HepG2 (cell line): ENCODE data around the gene LCN1. TPM values are rescaled to one million over a fixed set of nuclear protein-coding genes. Genes with fewer than 3 reads are reported as not detected.

ENCODE experiments used
- ATAC-seq: fragments of 200-7000 bp; cut with Tn5 transposase; 3 replicates; pipeline ENCODE4 v1.9.1; 2020; ENCODE audit warnings: mild to moderate bottlenecking, moderate library complexity
- BruUV-seq: library from RNA; stranded (reverse); fragments of 400-500 nt; replicated peaks from 2 replicates; lab custom pipeline; 2021; lab: Mats Ljungman, UMichigan
- CTCF ChIA-PET: fragments of 300-600 bp; formaldehyde crosslinking; extraction: SDS; loops from one replicate; lab custom pipeline; 2021; ENCODE audit warnings: low total read pairs, inconsistent platforms, low intra/inter-chr PET ratio; lab: Yijun Ruan, JAX
- POLR2A ChIA-PET: fragments of 350-600 bp; sonication (Branson Sonifier 250); formaldehyde crosslinking; loops from one replicate; lab custom pipeline; 2020; ENCODE audit warnings: antibody characterized with exemption, inconsistent platforms; lab: Yijun Ruan, JAX
- DNase-seq: peaks from one replicate; pipeline ENCODE4 v3.0.0-alpha.2; 2015; ENCODE audit warnings: low spot score
- FAIRE-seq: peaks from 3 replicates; lab custom pipeline; 2011; peaks lifted over from hg19 to GRCh38; lab: Jason Lieb, UNC
- H2AFZ ChIP-seq: one replicate; pipeline ENCODE4 v1.6.1; 2011; ENCODE audit warnings: low read length, inconsistent platforms
- H3K27ac ChIP-seq: fragments of 300-600 bp; 3 replicates; pipeline ENCODE4 v1.8.0; 2011; ENCODE audit warnings: mixed run types, mild to moderate bottlenecking, mixed read lengths, low read length, inconsistent platforms; ENCODE audit not compliant: insufficient read depth; ENCODE audit errors: extremely low read length
- H3K27me3 ChIP-seq, 2 experiments: fragments of 200-600 bp in 1 of 2; 2 replicates in 1 of 2; 3 replicates in 1 of 2; pipeline versions ENCODE4 v1.6.0 to v1.8.0; 2011; ENCODE audit warnings: low read length in 2 of 2, mild to moderate bottlenecking in 2 of 2, moderate library complexity in 2 of 2, inconsistent platforms in 1 of 2; ENCODE audit not compliant: insufficient read depth in 2 of 2, control insufficient read depth in 1 of 2
- H3K36me3 ChIP-seq, 2 experiments: fragments of 200-600 bp in 1 of 2; replicated peaks in 1 of 2; 2 replicates in 1 of 2; 3 replicates in 1 of 2; pipeline versions ENCODE4 v1.5.1 to v1.8.0; 2011; ENCODE audit warnings: low read length in 2 of 2, inconsistent platforms in 1 of 2; ENCODE audit not compliant: insufficient read depth in 2 of 2, control insufficient read depth in 1 of 2
- H3K4me1 ChIP-seq: 2 replicates; pipeline ENCODE4 v1.5.1; 2012; ENCODE audit warnings: low read length, inconsistent platforms; ENCODE audit not compliant: insufficient read depth
- H3K4me2 ChIP-seq: 2 replicates; pipeline ENCODE4 v1.6.0; 2011; ENCODE audit warnings: low read depth, low read length, inconsistent platforms
- H3K4me3 ChIP-seq, 3 experiments: fragments of 200-600 bp in 1 of 3; sonication (generic), shearing (Covaris generic) in 1 of 3; replicated peaks in 1 of 3; 2 replicates each; pipeline ENCODE4 v1.5.1; 2011 to 2016; ENCODE audit warnings: low read length in 3 of 3, inconsistent platforms in 2 of 3, low read depth in 2 of 3, mild to moderate bottlenecking in 2 of 3, control low read depth in 1 of 3, mixed read lengths in 1 of 3; ENCODE audit not compliant: insufficient read depth in 1 of 3
- H3K79me2 ChIP-seq: one replicate; pipeline ENCODE4 v1.6.1; 2011; ENCODE audit warnings: low read length, inconsistent platforms; ENCODE audit not compliant: insufficient read depth
- H3K9ac ChIP-seq: 2 replicates; pipeline ENCODE4 v1.6.0; 2011; ENCODE audit warnings: mild to moderate bottlenecking, low read depth, low read length, inconsistent platforms; ENCODE audit not compliant: insufficient read depth
- H3K9me3 ChIP-seq: 2 replicates; pipeline ENCODE4 v1.5.1; 2012; ENCODE audit warnings: mild to moderate bottlenecking, low read length
- H4K20me1 ChIP-seq: 2 replicates; pipeline ENCODE4 v1.6.0; 2011; ENCODE audit warnings: inconsistent platforms, mild to moderate bottlenecking, low read length, moderate library complexity; ENCODE audit not compliant: insufficient read depth
- HOXA3 ChIP-seq: sonication (generic); formaldehyde crosslinking; IDR thresholded peaks from 2 replicates; pipeline ENCODE4 v1.5.0; 2020; ENCODE audit warnings: missing genetic modification reagents
- IKZF1 ChIP-seq: fragments of 450-650 bp; IDR thresholded peaks from 2 replicates; pipeline ENCODE4 v1.7.1; 2016
- IRX3 ChIP-seq: sonication (generic); formaldehyde crosslinking; IDR thresholded peaks from 2 replicates; pipeline ENCODE4 v1.8.1; 2023; ENCODE audit warnings: mild to moderate bottlenecking, low read depth, missing genetic modification reagents, borderline replicate concordance
- MAF1 ChIP-seq: sonication (generic); formaldehyde crosslinking; IDR thresholded peaks from 2 replicates; pipeline ENCODE4 v1.5.0; 2020; ENCODE audit warnings: missing genetic modification reagents, borderline replicate concordance
- PCBP1 ChIP-seq: fragments of 200-400 bp; formaldehyde crosslinking; IDR thresholded peaks from 2 replicates; pipeline ENCODE4 v1.6.1; 2017; ENCODE audit warnings: mild to moderate bottlenecking, low read depth, low read length, borderline replicate concordance
- RORA ChIP-seq: sonication (generic); formaldehyde crosslinking; IDR thresholded peaks from 2 replicates; pipeline ENCODE4 v1.5.0; 2020; ENCODE audit warnings: mild to moderate bottlenecking, missing genetic modification reagents, moderate library complexity
- SCMH1 ChIP-seq: sonication (generic); formaldehyde crosslinking; IDR thresholded peaks from 2 replicates; pipeline ENCODE4 v1.9.0; 2021; ENCODE audit warnings: missing genetic modification reagents, mild to moderate bottlenecking, borderline replicate concordance
- ZNF160 ChIP-seq: sonication (generic); formaldehyde crosslinking; IDR thresholded peaks from 2 replicates; pipeline ENCODE4 v1.8.0; 2022; ENCODE audit warnings: mild to moderate bottlenecking, inconsistent platforms, missing genetic modification reagents
- ZNF230 ChIP-seq: sonication (generic); formaldehyde crosslinking; IDR thresholded peaks from 2 replicates; pipeline ENCODE4 v1.4.0; 2020; ENCODE audit warnings: mild to moderate bottlenecking, missing genetic modification reagents
- ZNF367 ChIP-seq: sonication (generic); formaldehyde crosslinking; IDR thresholded peaks from 2 replicates; pipeline ENCODE4 v1.4.0; 2020; ENCODE audit warnings: missing genetic modification reagents, borderline replicate concordance
- ZNF572 ChIP-seq: sonication (generic); formaldehyde crosslinking; IDR thresholded peaks from 2 replicates; pipeline ENCODE4 v1.5.1; 2020; ENCODE audit warnings: mild to moderate bottlenecking, missing genetic modification reagents
- ZNF841 ChIP-seq: sonication (generic); formaldehyde crosslinking; IDR thresholded peaks from 2 replicates; pipeline ENCODE4 v1.8.1; 2023; ENCODE audit warnings: missing genetic modification reagents, borderline replicate concordance
- ZNF850 ChIP-seq: sonication (generic); formaldehyde crosslinking; conservative IDR thresholded peaks from 2 replicates; pipeline ENCODE4 v1.9.0; 2021; ENCODE audit warnings: mild to moderate bottlenecking, missing genetic modification reagents
- WGBS: methylation state at CpG from one replicate; pipeline ENCODE4 v1.1.6; 2017; ENCODE audit warnings: low lambda C conversion rate; 5-methylcytosine and 5-hydroxymethylcytosine counted together
- in situ Hi-C: cut with HindIII; loops from 2 replicates; pipeline ENCODE4 v1.10.0; 2017; ENCODE audit warnings: low pct_unique_long_range_greater_than_20kb; ENCODE audit not compliant: extremely low pct_ligation_motif_present
- intact Hi-C: fragments of 100-400 bp; cut with micrococcal nuclease; formaldehyde crosslinking; loops from one replicate; pipeline ENCODE4 v1.10.0; 2022; ENCODE audit not compliant: unreplicated experiment
- polyA plus RNA-seq, 8 experiments: library from polyadenylated mRNA; depleted of rRNA in 3 of 8; stranded (reverse) in 7 of 8; unstranded in 1 of 8; fragments of >200 nt; fragmentation: Illumina TruSeq in 4 of 8; extraction: Trizol in 4 of 8; gene quantifications; 2 replicates each; pipeline versions ENCODE4 v1.2.1 to v1.2.3, GENCODE V29; 2011 to 2016; ENCODE audit warnings: low read depth in 4 of 8, missing spikeins in 1 of 8, mixed read lengths in 1 of 8; ENCODE audit not compliant: insufficient read depth in 1 of 8
- total RNA-seq, 5 experiments: library from RNA; depleted of rRNA; stranded (reverse); fragments of >200 nt; fragmentation: Illumina TruSeq; extraction: Trizol; gene quantifications; 2 replicates each; pipeline ENCODE4 v1.2.3, GENCODE V29; 2016; ENCODE audit warnings: low read depth in 1 of 5
- TF ChIP-seq, protein P1 (sequence below): sonication (generic); formaldehyde crosslinking; IDR thresholded peaks from 2 replicates; pipeline ENCODE4 v1.8.1; 2022; ENCODE audit warnings: low read depth, mild to moderate bottlenecking, missing genetic modification reagents
- TF ChIP-seq, protein P2 (sequence below): IDR thresholded peaks from 2 replicates; pipeline ENCODE4 v1.6.1; 2016; ENCODE audit warnings: mild to moderate bottlenecking

LCN1 gene
- total and polyA plus RNA-seq, 2 of the 13 experiments (the other 11 are each of a cell fraction or from before 2014, with no cell fraction given), result not detected

DNA sequence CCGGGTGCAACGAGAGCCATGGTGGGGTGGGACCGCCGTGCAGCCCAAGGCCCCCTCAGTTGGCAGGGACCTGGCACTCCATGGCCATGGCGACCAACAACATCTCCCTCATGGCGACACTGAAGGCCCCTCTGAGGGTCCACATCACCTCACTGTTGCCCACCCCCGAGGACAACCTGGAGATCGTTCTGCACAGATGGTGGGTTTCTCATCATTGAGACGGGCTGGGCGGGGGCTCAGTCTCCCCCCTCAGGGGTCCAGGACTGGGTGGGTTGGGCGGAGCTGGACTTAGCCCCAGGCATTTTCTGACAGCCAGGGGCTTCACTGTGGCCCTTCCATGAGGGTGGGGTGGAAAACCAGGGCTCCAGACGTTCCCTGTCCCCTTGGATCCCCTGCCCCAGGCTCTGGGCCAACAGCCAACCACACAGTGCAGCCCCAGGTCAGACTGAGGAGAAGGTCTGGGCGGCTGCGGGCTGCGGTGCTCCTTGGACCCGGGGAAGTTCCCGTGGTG is 41.0 kb downstream of the LCN1 start:
- Histone ChIP-seq H3K36me3 (no peaks in the 10 kb centered on the region), H3K4me3 (peak overlapping the region in 1 of 3 experiments; percentile 6; a peak in 1 of 6 replicates), H3K4me1 (peaks cover 17% of the 10 kb centered on the region), H3K9me3 (no peaks in the 10 kb centered on the region), H3K79me2 (no peaks in the 10 kb centered on the region), H3K27me3 (peaks cover 4 to 27% of the 10 kb centered on the region in 2 experiments; a peak in 4 of 5 replicates), H3K4me2 (no peak overlapping the region), H4K20me1 (no peaks in the 10 kb centered on the region), H3K27ac (no peak overlapping the region), H2AFZ (no peak overlapping the region), H3K9ac (no peak overlapping the region)
- no TSS peak for BruUV-seq
- WGBS, result 0% methylated on average over 1 of the region's 17 CpGs
- ChIA-PET POLR2A (no interaction called here), CTCF (no interaction called here)
- ATAC-seq, result peak; percentile 14; the same call in 1 of the 3 replicates
- in situ Hi-C loops, result no loop called here
- no peak for DNase-seq
- intact Hi-C loops, result no loop called here
- no peak for TF ChIP-seq IRX3 (CRISPR knock-in tag)
- 0 out of 2 replicates have a peak, but pooled peaks have one; percentile 33 for TF ChIP-seq ZNF572 (CRISPR knock-in tag)
- no peak for FAIRE-seq

DNA sequence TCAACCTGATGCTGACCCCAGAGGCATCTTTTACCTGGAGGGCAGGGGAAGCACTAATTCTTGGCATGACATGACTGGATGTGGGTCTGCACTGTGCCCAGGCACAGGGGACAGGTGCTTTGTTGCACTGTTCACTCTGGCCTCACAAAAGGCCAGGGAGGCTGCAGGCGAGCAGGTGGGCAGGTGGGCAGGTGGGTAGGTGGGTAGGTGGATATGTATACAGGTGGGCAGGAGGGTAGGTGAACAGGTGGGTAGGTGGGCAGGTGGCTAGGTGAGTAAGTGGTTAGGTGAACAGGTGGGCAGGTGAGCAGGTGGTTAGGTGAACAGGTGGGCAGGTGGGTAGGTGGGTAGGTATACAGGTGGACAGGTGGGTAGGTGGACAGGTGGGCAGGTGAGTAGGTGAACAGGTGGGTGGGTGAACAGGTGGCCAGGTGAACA is 41.8 kb downstream of the LCN1 start:
- Histone ChIP-seq H3K27me3 (peaks cover 4 to 33% of the 10 kb centered on the region in 2 experiments; a peak in 4 of 5 replicates), H3K27ac (no peak overlapping the region), H3K4me3 (no peak overlapping the region), H3K79me2 (no peaks in the 10 kb centered on the region), H3K9ac (no peak overlapping the region), H3K9me3 (no peaks in the 10 kb centered on the region), H3K4me1 (peaks cover 17% of the 10 kb centered on the region), H2AFZ (no peak overlapping the region), H3K4me2 (no peak overlapping the region), H4K20me1 (no peaks in the 10 kb centered on the region), H3K36me3 (no peaks in the 10 kb centered on the region)
- POLR2A ChIA-PET, result no interaction called here
- FAIRE-seq, result no peak
- DNase-seq, result no peak
- 0% methylated on average over 1 of the region's 1 CpG for WGBS
- no TSS peak for BruUV-seq
- CTCF ChIA-PET, result no interaction called here
- intact Hi-C loops (no loop called here), in situ Hi-C loops (no loop called here)
- no peak for ATAC-seq
- TF ChIP-seq SCMH1 (CRISPR knock-in tag) (no peak), RORA (no peak), MAF1 (CRISPR knock-in tag) (no peak), ZNF850 (CRISPR knock-in tag) (no peak), ZNF230 (CRISPR knock-in tag) (no peak), ZNF160 (no peak), IKZF1 (no peak), ZNF367 (CRISPR knock-in tag) (no peak), HOXA3 (CRISPR knock-in tag) (no peak), ZNF841 (CRISPR knock-in tag) (no peak), PCBP1 (no peak)
- TF ChIP-seq, protein P1, sequence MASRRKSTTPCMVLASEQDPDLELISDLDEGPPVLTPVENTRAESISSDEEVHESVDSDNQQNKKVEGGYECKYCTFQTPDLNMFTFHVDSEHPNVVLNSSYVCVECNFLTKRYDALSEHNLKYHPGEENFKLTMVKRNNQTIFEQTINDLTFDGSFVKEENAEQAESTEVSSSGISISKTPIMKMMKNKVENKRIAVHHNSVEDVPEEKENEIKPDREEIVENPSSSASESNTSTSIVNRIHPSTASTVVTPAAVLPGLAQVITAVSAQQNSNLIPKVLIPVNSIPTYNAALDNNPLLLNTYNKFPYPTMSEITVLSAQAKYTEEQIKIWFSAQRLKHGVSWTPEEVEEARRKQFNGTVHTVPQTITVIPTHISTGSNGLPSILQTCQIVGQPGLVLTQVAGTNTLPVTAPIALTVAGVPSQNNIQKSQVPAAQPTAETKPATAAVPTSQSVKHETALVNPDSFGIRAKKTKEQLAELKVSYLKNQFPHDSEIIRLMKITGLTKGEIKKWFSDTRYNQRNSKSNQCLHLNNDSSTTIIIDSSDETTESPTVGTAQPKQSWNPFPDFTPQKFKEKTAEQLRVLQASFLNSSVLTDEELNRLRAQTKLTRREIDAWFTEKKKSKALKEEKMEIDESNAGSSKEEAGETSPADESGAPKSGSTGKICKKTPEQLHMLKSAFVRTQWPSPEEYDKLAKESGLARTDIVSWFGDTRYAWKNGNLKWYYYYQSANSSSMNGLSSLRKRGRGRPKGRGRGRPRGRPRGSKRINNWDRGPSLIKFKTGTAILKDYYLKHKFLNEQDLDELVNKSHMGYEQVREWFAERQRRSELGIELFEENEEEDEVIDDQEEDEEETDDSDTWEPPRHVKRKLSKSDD (CRISPR knock-in tag), result no peak
- TF ChIP-seq, protein P2, sequence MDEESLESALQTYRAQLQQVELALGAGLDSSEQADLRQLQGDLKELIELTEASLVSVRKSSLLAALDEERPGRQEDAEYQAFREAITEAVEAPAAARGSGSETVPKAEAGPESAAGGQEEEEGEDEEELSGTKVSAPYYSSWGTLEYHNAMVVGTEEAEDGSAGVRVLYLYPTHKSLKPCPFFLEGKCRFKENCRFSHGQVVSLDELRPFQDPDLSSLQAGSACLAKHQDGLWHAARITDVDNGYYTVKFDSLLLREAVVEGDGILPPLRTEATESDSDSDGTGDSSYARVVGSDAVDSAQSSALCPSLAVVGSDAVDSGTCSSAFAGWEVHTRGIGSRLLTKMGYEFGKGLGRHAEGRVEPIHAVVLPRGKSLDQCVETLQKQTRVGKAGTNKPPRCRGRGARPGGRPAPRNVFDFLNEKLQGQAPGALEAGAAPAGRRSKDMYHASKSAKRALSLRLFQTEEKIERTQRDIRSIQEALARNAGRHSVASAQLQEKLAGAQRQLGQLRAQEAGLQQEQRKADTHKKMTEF (CRISPR knock-in tag), result no peak
